HG02943 (cell line): ENCODE data around the gene GPATCH11.

Experiments used
- ATAC-seq: cut with Tn5 transposase; IDR thresholded peaks from one replicate; pipeline ENCODE4 v1.9.1; 2021; ENCODE audit warnings: mild to moderate bottlenecking, low read depth, moderate library complexity; ENCODE audit not compliant: unreplicated experiment

GPATCH11 gene

DNA sequence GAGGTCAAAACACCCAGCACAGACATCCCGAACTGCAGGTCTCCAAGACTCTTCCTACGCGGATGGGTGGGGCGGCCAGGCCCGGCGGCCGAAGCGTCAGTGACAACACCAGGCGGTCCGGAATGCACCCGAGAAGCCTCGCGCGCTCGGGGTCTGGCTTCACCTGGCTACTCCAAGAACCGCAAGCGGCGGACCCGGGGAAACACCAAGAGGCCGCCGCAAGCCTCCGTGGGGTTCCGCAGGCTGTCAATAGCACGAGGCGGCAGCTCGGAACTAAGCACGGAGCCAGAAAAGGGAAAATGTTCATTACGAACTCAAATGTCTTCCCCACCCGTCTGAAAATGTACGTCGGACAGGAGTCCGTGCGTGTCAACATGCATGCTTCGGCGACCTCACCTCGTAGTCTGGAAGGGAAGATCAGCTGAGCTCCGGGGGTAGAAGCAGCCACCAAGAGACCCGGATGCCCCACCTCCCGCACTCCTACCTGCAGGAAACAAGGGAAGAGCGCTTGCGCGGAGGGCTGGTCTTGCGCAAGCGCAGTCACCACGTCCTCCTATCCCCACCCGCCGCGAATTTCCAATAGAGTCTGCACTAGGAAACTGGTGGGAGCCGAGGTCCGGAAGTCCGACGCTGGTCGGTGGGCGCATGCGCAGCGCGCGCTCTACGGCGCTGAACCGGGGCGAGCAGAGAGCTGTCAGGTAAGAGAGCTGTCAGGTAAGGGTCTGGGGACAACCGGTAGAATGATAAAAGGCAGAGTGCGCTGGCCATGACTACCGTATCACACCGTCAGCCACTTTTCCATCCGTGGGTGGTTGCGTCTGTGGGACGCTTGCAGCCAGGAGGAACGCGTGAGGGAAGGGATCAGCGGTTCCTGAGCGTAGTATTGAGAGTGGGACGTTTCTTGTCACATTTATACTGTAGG lies at the start of gene GPATCH11, which contains the start of gene HEATR5B:
Gene GPATCH11, plus strand, starts transcription at position 646 of the 922 bp plus-strand sequence. CDS start 3,864 bp downstream, outside the sequence.
Gene HEATR5B, minus strand, starts transcription at position 500 of the 922 bp plus-strand sequence. CDS start 958 bp downstream, outside the sequence.
- ATAC-seq: peak; percentile 82

DNA sequence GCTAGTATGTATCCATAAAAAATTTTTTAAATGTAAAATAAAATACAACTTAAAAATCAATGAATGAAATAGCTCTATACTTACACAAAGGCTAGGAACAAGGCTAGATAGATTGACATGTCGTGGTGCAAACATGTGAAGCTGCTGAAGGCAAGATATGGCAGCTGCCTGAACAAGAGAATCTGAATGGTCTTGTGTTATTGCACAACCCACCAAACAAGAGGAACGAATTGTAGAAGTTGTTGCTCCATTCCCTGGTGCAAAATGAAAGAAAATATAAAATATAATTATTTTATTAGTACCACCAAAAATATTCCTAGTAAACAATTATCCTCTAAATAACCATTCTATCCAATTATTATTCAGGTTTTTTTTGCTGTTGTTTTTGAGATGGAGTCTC lies 46.5 kb upstream of the GPATCH11 start:
- no peak for ATAC-seq

DNA sequence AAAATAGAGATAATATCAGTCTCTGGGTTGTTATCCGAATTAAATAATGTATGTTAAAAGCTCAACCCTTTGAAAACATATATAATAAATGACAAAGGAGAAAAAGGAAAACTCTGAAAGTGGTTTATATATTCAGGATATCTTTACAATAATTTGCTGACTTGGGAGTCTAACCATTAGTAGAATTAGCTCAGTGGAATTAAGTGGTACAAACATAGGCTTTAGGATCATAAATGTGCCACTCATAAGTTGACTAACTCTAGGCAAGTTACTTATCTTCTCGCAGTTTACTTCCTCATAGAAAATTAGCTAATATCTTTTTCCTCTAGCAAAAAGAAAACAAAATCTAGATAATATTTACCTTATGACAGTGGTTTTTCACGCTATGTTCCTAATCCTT lies 44.7 kb upstream of the GPATCH11 start:
- ATAC-seq: no peak

DNA sequence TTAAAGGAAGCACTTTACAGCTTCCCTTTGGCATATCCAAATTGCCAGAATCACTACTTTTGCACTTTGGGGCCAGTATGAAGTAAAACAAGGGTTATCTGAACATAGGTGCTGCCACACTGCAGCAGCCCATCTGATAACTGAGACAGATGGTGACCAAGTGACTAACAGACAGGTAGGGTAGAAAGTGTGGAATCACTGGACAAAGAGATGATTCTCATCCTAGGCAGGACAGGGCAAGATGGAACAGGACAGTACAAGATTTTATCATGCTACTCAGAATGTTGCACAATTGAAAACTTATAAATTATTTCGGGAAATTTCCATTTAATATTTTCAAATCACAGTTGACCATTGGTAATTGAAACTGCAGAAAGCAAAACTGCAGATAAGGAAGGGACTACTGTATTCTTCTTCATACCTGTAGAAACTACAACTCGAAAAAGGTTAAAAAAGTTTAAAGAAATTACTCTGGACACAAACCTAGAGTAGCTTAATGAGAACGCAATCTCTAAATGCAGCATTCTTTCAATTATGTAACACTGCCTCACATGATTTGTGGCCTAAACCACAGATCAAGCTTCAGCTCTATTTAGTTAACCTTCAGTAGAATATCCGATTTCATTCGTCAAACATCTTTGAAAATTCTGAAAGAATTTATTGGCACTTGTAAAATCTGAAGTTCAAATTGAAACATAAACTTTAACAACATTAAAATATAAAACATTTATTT lies 31.6 kb upstream of the GPATCH11 start:
- ATAC-seq: no peak

DNA sequence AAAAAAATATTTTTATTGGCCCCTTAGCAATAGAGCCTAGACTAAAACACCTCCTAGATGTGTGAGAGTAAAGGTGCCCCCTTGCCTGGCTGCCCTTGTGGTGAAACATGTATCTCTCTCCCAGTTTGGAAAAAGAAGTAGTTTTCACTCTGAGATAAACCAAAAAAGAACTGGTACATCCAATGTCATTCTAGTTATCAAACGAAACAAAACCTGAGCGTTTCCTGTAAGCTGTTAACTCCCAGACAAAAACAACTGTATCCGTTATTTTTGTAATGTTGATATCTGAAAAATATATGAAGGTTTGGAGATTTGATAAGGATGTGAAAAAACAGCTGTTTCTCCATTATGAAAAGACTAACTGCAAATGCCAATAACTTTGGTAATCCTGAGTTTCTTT lies 24.5 kb upstream of the GPATCH11 start:
- ATAC-seq: no peak

DNA sequence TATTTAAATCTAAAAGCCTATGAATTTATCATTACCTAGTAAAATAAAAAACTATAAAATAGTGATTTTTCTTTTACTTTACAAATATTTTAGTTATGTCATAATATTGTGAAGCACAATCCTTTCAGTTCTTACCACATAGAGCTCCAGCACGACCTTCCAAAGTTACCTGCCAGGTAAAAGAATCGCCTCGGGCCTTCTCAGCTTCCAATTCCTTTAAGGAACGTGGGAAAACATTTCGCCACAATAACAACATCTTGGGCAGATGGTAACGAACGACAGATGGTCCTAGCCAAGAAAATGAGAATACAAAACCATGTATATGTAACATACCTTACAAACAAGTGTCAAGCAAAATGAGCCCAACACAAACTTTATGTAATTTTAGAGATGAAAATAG lies 23.9 kb upstream of the GPATCH11 start:
- ATAC-seq: no peak

DNA sequence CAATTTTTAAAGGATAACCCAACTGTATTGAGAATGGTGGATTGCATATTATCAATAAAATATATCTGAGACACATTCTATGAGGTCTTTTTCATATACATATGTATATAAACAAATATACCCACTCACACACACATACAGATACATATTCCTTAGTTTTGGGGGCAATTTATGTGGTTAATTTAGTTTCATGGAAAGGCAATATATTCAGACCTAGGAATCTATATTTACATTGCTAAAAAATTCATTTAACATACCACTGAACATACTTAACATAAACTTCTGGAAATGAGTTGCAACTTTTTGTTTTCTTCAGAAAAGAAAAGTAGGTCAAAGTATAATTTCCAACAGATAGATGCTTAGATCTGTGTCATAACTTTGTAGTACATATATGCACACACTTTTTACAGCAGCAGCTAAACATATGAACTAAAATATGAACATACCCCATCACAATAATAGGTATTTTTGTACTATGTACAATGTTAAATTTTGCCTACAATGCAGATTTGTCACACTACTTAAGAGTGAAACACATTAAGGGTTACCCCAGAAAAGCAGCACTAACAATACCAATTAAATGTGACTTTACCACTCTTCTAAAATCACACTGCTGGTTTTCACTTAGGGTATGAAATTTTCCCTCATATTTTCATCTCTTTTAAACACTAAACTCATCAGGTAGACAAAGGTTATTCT lies 23.2 kb upstream of the GPATCH11 start:
- ATAC-seq: no peak

DNA sequence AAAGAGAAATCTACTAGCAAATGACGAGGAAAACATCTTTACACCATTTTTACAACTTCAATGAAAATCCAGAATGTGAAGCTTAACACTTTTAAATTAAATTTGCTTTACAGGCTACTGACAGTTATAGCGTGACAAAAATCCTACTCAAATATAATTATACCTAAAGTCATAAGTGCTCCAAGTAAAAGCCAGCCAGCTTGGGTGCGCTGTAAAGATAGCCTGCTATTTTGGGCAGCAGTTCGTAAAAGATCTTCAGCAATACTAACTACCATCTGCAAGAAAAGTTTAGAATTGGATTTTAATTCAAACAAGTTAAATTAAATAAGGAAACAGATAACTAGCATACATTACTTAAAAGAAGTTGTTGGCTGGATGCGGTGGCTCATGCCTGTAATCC lies 22.5 kb upstream of the GPATCH11 start:
- ATAC-seq: no peak

DNA sequence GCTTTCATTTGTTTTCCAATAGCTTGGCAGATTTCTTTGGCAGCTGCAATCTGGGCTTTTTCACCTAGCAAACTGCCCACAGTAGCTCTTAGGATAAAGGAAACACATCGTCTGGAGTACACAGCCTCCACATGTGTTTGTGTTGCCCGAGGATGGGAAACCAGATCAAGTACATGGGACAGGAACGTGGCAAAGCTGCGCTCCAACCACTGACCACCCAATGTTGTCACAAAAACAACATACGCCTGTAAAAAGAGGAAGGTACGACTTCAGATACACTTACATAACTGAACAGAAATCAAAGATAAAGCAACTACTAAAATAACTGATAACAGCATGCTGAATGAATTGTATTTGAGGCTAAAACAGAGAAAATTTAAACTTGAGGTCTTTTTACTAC lies 15.6 kb upstream of the GPATCH11 start:
- ATAC-seq: no peak

DNA sequence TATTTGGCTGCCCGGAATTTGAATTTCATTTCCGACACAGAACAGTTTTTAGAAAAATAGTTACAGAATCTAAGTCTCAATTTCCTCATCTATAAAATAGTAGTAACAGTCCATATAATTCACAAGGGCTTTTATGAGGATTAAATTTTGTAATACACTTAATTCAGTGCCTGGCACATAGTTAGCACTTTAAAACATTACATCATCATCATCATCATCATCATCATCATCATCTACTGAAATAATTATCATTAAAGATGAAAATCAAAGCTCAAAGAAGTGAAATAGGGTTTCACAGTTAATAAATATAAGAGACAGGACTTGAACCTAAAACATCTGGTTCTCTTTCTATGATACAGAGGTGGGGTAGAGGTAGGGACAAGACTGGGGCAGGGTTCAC lies 13.4 kb upstream of the GPATCH11 start:
- ATAC-seq: no peak

DNA sequence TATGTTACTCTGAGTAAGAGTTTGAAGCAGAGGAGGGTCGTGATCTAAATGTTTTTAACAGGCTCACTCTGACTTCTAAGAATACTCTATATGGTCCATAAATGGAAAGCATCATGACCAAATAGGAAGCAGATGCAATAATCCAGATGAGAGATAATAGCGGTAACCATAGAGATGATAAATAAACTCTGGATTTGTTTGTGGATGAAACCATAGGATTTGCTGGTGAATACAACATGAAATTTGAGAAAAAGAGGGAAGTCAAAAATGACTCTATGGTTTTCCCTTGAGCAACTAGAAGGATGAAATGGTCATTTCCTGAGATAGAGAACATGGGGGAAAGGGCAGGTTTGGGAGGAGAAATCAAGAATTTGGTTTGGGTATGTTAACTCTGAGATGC lies 4.1 kb upstream of the GPATCH11 start:
- no peak for ATAC-seq

DNA sequence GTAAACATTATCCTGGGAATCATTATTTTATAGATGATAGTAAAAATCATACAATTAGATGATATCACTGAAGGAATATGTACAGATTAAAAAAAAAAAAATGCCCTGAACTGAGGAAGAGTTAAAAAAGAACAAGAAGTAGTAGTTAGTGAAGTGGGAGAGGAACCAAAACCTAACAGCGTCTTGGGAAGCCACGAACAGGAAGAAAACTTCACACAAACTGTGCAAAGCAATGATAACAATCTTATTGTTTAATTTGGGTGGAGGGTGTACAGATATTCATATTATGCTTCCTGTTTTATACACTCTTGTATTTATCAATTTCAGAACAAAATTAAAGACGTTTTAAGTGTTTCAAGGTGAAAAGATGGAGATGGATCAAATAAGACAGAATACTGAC lies 3.6 kb upstream of the GPATCH11 start:
- no peak for ATAC-seq

DNA sequence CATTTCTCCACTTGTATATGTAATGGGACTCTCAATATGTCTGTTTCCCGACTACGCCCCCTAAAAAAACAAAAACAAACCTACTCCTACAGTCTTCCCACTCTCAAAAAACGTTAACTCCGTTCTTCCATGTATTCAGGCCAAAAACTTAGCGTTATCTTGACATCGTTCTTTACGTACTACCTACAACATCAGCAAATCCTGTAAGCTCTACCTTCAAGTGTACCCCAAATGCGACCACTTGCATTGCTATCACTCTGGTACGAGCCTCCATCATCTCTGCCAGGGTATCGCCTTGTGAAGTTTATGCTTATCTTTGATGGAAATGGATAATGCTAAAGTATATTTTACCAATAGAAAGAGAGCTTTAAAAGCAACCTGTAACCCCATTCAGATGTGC lies 479 bp downstream of the GPATCH11 start:
- ATAC-seq: no peak

DNA sequence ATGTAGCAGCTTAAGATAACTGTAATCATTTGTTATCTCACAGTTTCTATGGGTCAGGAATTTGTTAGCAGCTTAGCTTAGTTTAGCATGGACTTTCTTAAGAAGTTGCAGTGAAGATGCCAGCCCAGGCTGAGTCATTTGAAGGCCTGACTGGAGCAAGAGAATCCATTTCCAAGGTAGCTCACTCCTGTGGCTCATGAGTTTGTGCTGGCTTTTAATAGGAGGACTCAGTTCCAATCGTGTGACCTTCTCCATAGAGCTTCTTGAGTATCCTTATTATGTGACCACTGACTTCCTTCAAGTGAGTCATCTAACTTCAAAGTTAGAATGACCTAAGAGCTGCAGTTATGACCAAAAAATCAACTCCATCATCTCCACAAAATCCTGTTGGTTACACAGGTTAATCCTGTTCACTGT lies 1.4 kb downstream of the GPATCH11 start:
- ATAC-seq: no peak

DNA sequence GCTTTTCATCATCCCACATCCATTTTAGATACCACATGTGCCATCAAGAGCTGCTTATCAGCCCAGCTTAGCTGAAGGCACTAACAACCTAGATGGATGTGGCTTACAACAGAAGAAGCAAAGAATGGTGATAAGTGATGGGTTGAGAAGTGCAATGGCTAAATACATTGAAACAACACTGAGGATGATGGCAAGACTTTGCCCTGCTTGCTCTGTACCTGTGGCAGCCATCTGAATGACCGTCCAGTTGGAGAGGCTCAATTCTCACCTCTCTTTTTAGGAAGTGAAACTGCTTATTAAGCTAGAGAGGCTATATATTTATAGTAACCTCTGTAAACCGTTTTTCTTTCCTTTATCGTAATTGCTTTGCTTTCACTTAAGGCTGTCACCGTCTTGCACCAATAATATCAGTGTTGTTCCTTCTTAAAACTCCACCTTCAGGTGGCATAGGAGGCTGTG lies 5.7 kb downstream of the GPATCH11 start:
- peak; percentile 87 for ATAC-seq

DNA sequence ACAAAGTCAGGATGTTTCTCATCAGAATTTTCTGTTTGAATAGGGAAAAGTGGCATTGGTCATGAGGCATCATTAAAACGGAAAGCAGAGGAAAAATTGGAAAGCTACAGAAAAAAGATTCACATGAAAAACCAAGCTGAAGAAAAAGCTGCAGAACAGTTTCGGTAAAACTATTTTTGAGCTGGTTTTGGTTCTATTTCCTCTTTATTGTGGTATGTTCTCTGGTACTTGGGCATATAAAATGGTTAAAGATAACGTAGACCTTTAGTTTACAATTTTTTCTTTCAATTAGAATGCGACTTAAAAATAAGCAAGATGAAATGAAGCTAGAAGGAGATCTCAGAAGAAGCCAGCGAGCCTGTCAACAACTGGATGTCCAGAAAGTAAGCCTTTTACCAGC lies 7.6 kb downstream of the GPATCH11 start:
- no peak for ATAC-seq

DNA sequence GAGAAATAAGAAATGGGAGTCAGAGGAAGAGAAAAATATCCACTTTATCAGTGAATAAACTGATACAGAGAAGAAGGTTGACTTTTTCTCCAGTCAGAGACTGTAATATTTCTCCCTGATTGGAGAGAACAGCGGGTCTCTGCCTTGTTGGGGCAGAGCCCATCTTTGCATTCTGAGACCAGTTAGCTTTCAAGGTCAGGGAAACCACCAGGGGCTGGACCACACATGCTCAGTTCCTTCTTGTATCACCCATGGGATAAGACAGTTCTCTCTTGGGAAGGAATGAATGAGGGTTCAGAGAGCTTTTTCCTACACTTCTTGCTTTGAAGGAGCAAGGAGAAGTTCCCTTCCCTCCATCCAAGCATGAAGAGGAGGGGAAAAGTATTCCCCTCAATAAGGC lies 12.2 kb downstream of the GPATCH11 start:
- ATAC-seq: no peak

DNA sequence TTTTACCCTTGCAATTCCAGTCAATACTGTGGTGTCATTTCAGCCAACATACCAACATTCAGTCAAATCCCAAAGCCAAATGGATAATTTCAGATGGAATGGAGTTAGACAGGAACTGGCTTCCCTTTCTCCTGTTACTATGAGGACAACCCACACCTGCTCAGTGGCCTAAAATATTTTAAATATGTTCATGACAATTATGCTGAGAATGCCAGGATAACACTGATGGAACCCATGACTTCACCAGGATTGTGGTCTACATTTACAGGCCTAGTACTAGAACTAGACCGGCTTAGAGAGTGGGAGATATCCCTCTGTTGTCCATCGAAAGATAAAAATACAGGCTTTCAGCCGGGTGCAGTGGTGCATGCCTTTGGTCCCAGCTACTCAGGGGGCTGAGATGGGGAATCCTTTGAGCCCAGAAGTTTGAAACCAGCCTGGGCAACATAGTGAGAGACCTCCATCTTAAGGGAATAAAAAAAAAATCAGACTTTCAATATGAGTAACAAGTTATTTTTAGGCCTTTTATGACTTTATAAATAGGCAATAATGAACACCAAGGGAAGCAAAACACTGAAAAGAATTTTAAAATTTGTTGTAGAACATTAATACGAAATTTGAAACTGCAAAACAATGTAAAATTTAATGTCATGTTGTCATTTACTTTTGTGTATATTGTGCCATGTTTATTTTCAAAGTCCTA lies 14.2 kb downstream of the GPATCH11 start:
- ATAC-seq: no peak

DNA sequence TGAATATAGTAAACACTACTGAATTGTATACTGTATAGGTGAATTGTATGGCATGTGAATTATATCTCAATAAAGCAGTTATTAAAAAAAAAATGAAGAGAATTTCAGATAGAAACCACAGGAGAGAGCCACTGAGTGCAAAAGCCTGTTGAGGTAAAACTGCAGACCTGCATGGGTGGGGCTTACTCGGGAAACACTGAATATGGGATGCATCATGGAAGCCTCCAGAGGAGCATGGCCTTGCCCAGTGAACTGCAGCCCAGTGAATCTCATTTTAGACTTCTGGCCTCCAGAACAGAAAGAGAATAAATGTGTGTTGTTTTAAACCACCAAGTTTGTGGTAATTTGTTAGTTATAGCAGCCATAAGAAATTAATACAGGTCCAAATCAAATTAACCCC lies 15.7 kb downstream of the GPATCH11 start:
- no peak for ATAC-seq

DNA sequence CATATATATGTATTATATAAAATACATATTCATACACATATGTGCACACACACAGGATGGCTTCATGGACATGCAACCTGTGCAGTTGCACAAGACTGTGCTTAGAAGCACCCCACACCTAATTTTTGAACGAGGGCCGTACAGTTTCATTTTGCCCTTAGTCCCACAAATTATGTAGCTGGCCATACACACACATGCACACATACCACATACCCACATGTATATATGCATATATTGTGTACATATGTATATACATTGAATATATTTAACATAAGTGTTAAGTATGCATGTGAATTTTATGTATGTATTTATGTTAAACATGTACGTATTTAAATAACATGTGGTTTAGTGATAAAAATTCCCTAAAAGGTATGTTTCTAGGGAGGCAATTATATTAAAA lies 18.3 kb downstream of the GPATCH11 start:
- ATAC-seq: no peak
